B cell (primary cell): Measurements from ENCODE around the gene TSSC4. TPM values are rescaled to one million over a fixed set of nuclear protein-coding genes. Genes with fewer than 3 reads are reported as not detected.

ENCODE experiments used
- ATAC-seq: fragments of 200-7000 bp; cut with Tn5 transposase; one replicate; pipeline ENCODE4 v1.10.0; 2021; ENCODE audit warnings: low read depth, mild to moderate bottlenecking, moderate number of reproducible peaks, moderate library complexity
- CTCF ChIA-PET: fragments of 350-600 bp; sonication (Branson Sonifier 250); formaldehyde crosslinking; loops from one replicate; lab custom pipeline; 2021; ENCODE audit warnings: antibody characterized with exemption, inconsistent platforms; lab: Charles Lee
- POLR2A ChIA-PET: fragments of 350-600 bp; sonication (Branson Sonifier 250); formaldehyde crosslinking; loops from one replicate; lab custom pipeline; 2021; ENCODE audit warnings: antibody characterized with exemption; lab: Charles Lee
- DNase-seq: peaks from one replicate; pipeline ENCODE4 v3.0.0; 2013
- H2AFZ ChIP-seq: 2 replicates; pipeline ENCODE4 v1.6.1; 2012; ENCODE audit warnings: mild to moderate bottlenecking, low read depth, low read length; ENCODE audit not compliant: insufficient read depth, poor library complexity, severe bottlenecking
- H3K27ac ChIP-seq, 2 donors: 1 replicate in 1 of 2; 2 replicates in 1 of 2; pipeline ENCODE4 v1.5.1; 2012 to 2013; ENCODE audit warnings: low read length in 2 of 2, mild to moderate bottlenecking in 2 of 2, moderate library complexity in 1 of 2
- H3K27me3 ChIP-seq, 4 experiments: fragments of 200-600 bp in 1 of 4; sonication (generic) in 1 of 4; replicated peaks in 1 of 4; 1 replicate in 2 of 4; 2 replicates in 2 of 4; pipeline versions ENCODE4 v1.6.1 to v1.7.0; 2013 to 2016; ENCODE audit warnings: low read length in 3 of 4, mild to moderate bottlenecking in 2 of 4, mixed read lengths in 1 of 4, moderate library complexity in 1 of 4; ENCODE audit not compliant: insufficient read depth in 4 of 4, control insufficient read depth in 3 of 4; ENCODE audit errors: control extremely low read depth in 1 of 4
- H3K36me3 ChIP-seq, 2 experiments: replicated peaks in 1 of 2; 1 replicate in 1 of 2; 2 replicates in 1 of 2; pipeline versions ENCODE4 v1.6.1 to v1.7.1; 2013; ENCODE audit warnings: low read length in 1 of 2; ENCODE audit not compliant: insufficient read depth in 2 of 2, control insufficient read depth in 1 of 2; ENCODE audit errors: control extremely low read depth in 1 of 2, extremely low read depth in 1 of 2
- H3K4me1 ChIP-seq, 2 donors: fragments of 200-600 bp in 1 of 2; sonication (generic) in 1 of 2; 1 replicate in 1 of 2; 2 replicates in 1 of 2; pipeline versions ENCODE4 v1.5.1 to v1.6.1; 2013 to 2017; ENCODE audit warnings: low read length in 2 of 2; ENCODE audit not compliant: control insufficient read depth in 2 of 2, insufficient read depth in 2 of 2
- H3K4me2 ChIP-seq: replicated peaks from 2 replicates; pipeline ENCODE3; 2012; ENCODE audit warnings: mild to moderate bottlenecking, low read depth, low read length; ENCODE audit not compliant: poor library complexity, severe bottlenecking
- H3K4me3 ChIP-seq, 5 experiments: fragments of 200-600 bp in 1 of 5; sonication (generic) in 1 of 5; 1 replicate in 3 of 5; 2 replicates in 2 of 5; pipeline versions ENCODE4 v1.5.1 to v1.7.0; 2011 to 2016; ENCODE audit warnings: low read length in 4 of 5, mild to moderate bottlenecking in 4 of 5, low read depth in 2 of 5, control low read depth in 1 of 5, moderate library complexity in 1 of 5; ENCODE audit not compliant: insufficient read depth in 1 of 5; ENCODE audit errors: control extremely low read depth in 1 of 5, extremely low read depth in 1 of 5
- H3K79me2 ChIP-seq: fragments of 200-600 bp; sonication (generic); one replicate; pipeline ENCODE4 v1.6.0; 2016; ENCODE audit warnings: low read length; ENCODE audit not compliant: control insufficient read depth, insufficient read depth
- H3K9ac ChIP-seq: fragments of 200-600 bp; sonication (generic); 2 replicates; pipeline ENCODE4 v1.6.1; 2017; ENCODE audit warnings: mild to moderate bottlenecking, low read length, moderate library complexity
- H3K9me3 ChIP-seq, 3 donors: one replicate each; pipeline versions ENCODE4 v1.6.1 to v1.7.1; 2013; ENCODE audit warnings: low read length in 2 of 3; ENCODE audit not compliant: control insufficient read depth in 2 of 3, insufficient read depth in 1 of 3; ENCODE audit errors: control extremely low read depth in 1 of 3
- H4K20me1 ChIP-seq: 2 replicates; pipeline ENCODE4 v1.6.0; 2012; ENCODE audit warnings: mild to moderate bottlenecking, low read length; ENCODE audit not compliant: insufficient read depth, control insufficient read depth, poor library complexity, severe bottlenecking
- H3K27ac Mint-ChIP-seq: one replicate; pipeline ENCODE4 v1.8.0; 2021; ENCODE audit warnings: mixed read lengths
- H3K27me3 Mint-ChIP-seq: one replicate; pipeline ENCODE4 v1.8.0; 2021; ENCODE audit warnings: mixed read lengths
- H3K4me1 Mint-ChIP-seq: one replicate; pipeline ENCODE4 v1.8.0; 2021; ENCODE audit warnings: mixed read lengths
- H3K4me3 Mint-ChIP-seq: one replicate; pipeline ENCODE4 v1.8.0; 2021; ENCODE audit warnings: mixed read lengths
- H3K9me3 Mint-ChIP-seq: one replicate; pipeline ENCODE4 v1.8.0; 2022; ENCODE audit warnings: mixed read lengths; ENCODE audit not compliant: insufficient read depth
- CTCF ChIP-seq: fragments of 200-600 bp; IDR thresholded peaks from one replicate; pipeline ENCODE4 v1.8.0; 2022; ENCODE audit warnings: antibody characterized with exemption, mild to moderate bottlenecking
- EZH2 ChIP-seq: IDR thresholded peaks from 2 replicates; pipeline ENCODE4 v1.6.1; 2012; ENCODE audit warnings: borderline replicate concordance, low read depth, mild to moderate bottlenecking, moderate library complexity, low read length; ENCODE audit not compliant: insufficient read depth, poor library complexity, severe bottlenecking
- WGBS: methylation state at CpG from one replicate; pipeline ENCODE4 v1.1.5; 2013; ENCODE audit warnings: missing lambda C conversion rate; ENCODE audit not compliant: insufficient coverage; 5-methylcytosine and 5-hydroxymethylcytosine counted together
- intact Hi-C: fragments of 100-400 bp; cut with micrococcal nuclease; formaldehyde crosslinking; loops from one replicate; pipeline ENCODE4 v1.10.0; 2022
- polyA plus RNA-seq: library from polyadenylated mRNA; depleted of rRNA; stranded (reverse); fragments of >200 nt; gene quantifications from 2 replicates; pipeline ENCODE4 v1.2.3, GENCODE V29; 2012
- total RNA-seq, 2 donors: library from RNA; stranded (reverse); fragments of 120-200 nt in 1 of 2; gene quantifications; 1 replicate in 1 of 2; 2 replicates in 1 of 2; pipeline versions ENCODE4 v1.2.3 to v1.2.4, GENCODE V29; 2013 to 2022

Gene TSSC4
- total and polyA plus RNA-seq, 2 donors (not counting 1 experiment from before 2014, with no cell fraction given) = 49.4 to 57.5 TPM

- Histone ChIP-seq H3K4me1 (peaks cover 32 to 46% of the 10 kb centered on the region in 2 donors), H2AFZ (peak overlapping the region; percentile 66), H3K9me3 (no peaks in the 10 kb centered on the region), H3K27me3 (no peaks in the 10 kb centered on the region), H3K79me2 (peaks cover 48% of the 10 kb centered on the region), H3K4me3 (peak overlapping the region in 4 of 5 experiments; percentile 74 to 100 (median 91)), H3K9ac (peak overlapping the region; percentile 80), H3K4me2 (peak overlapping the region; percentile 85), H3K36me3 (peaks cover 0 to 54% of the 10 kb centered on the region in 2 experiments), H3K27ac (peak overlapping the region; percentile 91 to 92), H4K20me1 (peaks cover 50% of the 10 kb centered on the region)
- Mint-ChIP-seq H3K4me1 (peaks cover 30% of the 10 kb centered on the region), H3K27me3 (no peaks in the 10 kb centered on the region), H3K9me3 (no peaks in the 10 kb centered on the region), H3K27ac (peak overlapping the region; percentile 98), H3K4me3 (peak overlapping the region; percentile 90)
- ChIA-PET POLR2A (interaction anchor here (1.5 to 3.4 kb wide), 5 partner anchors 13 to 94 kb away, joined by 3 to 42 read pairs (median 10); partner anchors contain the start of gene CD81), CTCF (interaction anchor here (0.9 to 8.4 kb wide), 7 partner anchors 13 to 202 kb away, joined by 4 to 78 read pairs (median 14); no protein-coding TSS in a partner anchor)
- intact Hi-C loops = loop anchor here (1.0 to 5.0 kb wide), 8 partner anchors 15 to 1702 kb away; partner anchors contain the start of genes CD81, DEAF1, LSP1 and NAP1L4
- ATAC-seq (no peak), DNase-seq (no peak)
- TF ChIP-seq EZH2 (no peak), CTCF (no peak)
- WGBS = 31% methylated on average over 23 of the region's 23 CpGs
These were observed 972 bp upstream of the TSSC4 start for GRCh38 chr11:2399488-2400068.
